RKO (cell line): Measurements from ENCODE around the gene DDRGK1.
"Not testable (repeated sequence)": the region's sequence is repeated elsewhere in the genome, so short reads cannot be mapped to it uniquely, and the experiment has no call there.

Experiments
- DNase-seq: peaks from one replicate; pipeline ENCODE4 v3.0.0-alpha.2; 2016; ENCODE audit warnings: low spot score

DDRGK1 gene

DNA sequence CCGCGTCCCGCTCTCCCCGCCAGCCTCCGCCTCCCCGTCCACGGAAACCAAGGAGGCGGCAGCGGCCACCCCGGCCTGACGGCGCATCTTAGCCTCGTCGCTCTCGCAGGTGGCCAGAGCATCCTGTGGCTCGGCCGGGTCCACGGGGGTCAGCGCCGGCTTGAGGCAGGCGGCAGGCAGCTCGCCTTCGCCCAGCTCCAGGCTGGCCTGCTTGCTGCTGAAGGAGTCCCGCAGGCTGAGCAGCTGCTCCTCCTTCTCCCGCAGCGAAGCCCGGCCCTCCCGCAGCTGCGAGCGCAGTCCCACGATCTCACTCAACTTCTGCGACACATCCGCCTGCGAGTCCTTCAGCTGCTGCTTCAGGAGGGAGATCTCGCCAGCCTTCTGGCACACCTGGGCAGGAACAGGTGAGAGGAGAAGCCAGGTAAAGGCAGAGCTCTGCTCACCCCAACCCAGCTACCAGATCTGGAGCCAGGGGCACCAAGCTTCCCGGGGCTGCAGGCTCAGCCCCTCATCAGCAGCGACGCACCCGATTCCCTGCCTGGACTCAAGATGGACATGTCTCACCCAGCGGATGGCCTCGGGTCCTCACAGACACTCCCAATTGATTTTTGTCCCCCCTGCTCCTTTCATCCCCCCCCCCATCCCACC, 39.6 kb downstream of the DDRGK1 start:
- DNase-seq, result no peak

GRCh38 chr20:3164043-3164762, 40.3 kb downstream of the DDRGK1 start:
- no peak for DNase-seq

GRCh38 chr20:3163099-3164042, 41.1 kb downstream of the DDRGK1 start:
- no peak for DNase-seq

- no peak for DNase-seq
These were observed 42.3 kb downstream of the DDRGK1 start for GRCh38 chr20:3162080-3162611.

DNA sequence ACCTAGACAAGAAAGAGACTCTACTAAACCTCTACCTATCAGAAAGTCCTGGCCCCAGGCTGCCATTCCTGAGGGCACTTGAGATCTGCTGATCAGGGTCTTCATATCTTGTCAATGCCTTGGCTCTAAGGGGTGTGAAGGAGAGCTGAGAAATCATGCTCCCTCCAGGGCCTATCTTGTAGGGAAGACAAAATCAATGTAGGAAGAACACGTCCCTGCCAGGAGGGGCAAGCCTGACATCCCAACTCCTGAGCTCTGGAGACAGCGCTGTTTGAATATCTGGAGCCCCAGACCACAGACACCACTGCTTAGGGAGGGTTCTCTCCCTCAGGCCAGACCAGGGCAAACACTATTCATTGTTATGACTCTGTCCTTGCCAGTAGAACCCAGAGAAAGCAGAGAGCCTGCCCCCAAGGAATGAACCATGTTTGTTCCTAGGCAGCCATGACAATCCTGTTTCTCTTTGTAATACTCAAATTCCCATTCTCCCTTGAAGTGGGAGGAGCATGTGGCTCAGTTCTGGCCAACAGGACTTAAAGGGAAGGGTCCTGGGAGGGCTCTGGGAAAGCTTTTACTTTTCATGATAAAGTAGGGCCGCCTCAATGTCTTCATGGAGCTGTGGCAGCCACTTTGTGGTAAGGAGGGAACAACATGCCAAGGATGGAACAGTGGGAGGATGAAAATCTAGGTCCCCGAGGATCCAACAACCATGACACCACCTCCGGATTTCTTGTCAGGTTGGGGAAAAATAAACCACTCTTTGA, 43.0 kb downstream of the DDRGK1 start:
- no peak for DNase-seq

GRCh38 chr20:3160418-3160817, 44.1 kb downstream of the DDRGK1 start:
- DNase-seq, result no peak

DNA sequence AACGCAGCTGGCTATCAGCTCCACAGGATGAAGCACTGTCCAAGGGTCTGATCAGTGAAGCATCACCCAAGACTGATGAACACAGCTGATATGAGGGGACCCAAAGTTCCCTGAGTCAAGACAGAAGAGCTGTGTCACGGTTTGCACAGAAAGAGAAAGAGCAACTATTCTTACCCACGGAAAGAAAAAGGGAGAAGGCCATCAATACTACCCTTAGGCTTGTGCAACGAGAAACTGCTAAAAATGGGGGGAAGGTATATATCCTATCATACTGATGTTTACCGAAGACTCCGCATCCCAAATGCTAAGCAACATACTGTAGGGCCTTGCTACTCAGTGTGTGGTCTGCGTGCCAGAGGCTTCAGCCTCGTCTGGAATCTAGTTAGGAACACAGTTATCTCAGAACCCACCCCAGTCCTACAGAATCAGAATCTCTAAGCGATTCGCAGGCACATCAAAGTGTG, 45.5 kb downstream of the DDRGK1 start:
- peak; percentile 74 for DNase-seq

GRCh38 chr20:3157817-3158216, 46.7 kb downstream of the DDRGK1 start:
- no peak for DNase-seq

GRCh38 chr20:3156811-3157619, 47.5 kb downstream of the DDRGK1 start:
- peak; percentile 39 for DNase-seq

DNA sequence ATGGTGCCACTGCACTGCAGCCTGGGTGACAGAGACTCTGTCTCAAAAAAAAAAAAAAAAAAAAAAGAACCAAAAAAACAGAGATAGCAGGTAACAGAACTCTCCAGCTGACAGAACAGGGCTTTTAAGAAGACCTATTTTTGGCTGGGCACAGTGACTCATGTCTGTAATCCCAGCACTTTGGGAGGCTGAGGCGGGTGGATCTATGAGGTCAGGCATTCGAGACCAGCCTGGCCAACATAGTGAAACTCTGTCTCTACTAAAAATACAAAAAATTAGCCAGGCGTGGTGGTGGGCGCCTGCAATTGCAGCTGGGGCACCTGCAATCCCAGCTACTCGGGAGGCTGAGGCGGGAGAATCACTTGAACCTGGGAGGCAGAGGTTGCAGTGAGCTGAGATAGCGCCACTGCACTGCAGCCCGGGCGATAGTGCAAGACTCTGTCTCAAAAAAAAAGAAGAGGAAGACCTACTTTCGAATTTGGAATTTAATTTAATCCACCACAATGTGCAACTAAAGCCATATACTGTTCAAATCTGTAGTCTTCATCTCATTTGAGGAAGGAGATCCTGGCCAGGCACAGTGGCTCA, 52.3 kb downstream of the DDRGK1 start:
- not testable (repeated sequence) for DNase-seq

DNA sequence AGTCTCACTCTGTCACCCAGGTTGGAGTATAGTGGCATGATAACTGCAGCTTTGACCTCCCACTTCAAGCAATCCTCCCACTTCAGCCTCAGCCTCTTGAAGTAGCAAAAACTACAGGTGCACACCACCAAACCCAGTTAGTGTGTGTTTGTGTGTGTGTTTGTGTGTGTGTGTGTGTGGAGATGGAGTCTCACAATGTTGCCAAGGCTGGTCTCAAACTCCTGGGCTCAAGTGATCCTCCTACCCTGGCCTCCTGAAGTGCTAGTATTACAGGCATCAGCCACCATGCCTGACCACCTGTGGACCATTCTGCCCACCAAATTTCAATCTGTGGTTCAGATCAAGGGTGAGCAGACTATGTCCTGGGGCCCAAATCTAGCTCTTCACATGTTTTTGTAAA, 53.6 kb downstream of the DDRGK1 start:
- no peak for DNase-seq

- no peak for DNase-seq
These were observed 57.6 kb downstream of the DDRGK1 start for GRCh38 chr20:3146732-3147341.

DNA sequence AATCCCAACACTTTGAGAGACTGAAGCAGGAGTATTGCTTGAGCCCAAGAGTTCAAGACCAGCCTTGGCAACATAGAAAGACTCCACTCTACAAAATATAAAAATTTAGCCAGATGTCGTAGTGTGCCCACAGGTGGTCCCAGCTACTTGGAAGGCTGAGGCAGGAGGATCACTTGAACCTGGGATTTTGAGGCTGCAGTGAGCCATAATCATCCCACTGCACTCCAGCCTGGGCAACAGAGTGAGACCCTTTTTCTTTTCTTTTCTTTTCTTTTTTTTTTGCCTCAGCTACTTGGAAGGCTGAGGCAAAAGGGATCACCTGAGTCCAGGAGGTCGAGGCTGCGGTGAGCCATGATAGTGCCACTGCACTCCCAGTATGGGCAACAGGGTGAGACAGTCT, 62.7 kb downstream of the DDRGK1 start:
- no peak for DNase-seq
